Left ventricle myocardium inferior (tissue), 1 donor: ENCODE data around the gene RGS7. TPM values are rescaled to one million over a fixed set of nuclear protein-coding genes. Genes with fewer than 3 reads are reported as not detected.

Experiments
- DNase-seq: peaks from one replicate; pipeline ENCODE4 v3.0.0-alpha.2; 2020
- H3K27ac ChIP-seq: fragments of 200-600 bp; replicated peaks from 2 replicates; pipeline ENCODE4 v1.8.0; 2021
- H3K27me3 ChIP-seq: fragments of 200-600 bp; 2 replicates; pipeline ENCODE4 v1.8.0; 2021; ENCODE audit warnings: low read depth
- H3K36me3 ChIP-seq: fragments of 200-600 bp; 2 replicates; pipeline ENCODE4 v1.8.0; 2021
- H3K4me1 ChIP-seq: fragments of 200-600 bp; 2 replicates; pipeline ENCODE4 v1.8.0; 2021
- H3K4me3 ChIP-seq: fragments of 200-600 bp; 2 replicates; pipeline ENCODE4 v1.8.0; 2021; ENCODE audit warnings: mild to moderate bottlenecking, moderate library complexity
- H3K9me3 ChIP-seq: fragments of 200-600 bp; replicated peaks from 2 replicates; pipeline ENCODE4 v1.8.0; 2021
- intact Hi-C: fragments of 100-400 bp; cut with micrococcal nuclease; formaldehyde crosslinking; loops from one replicate; pipeline ENCODE4 v1.11.0; 2022
- total RNA-seq: library from RNA; stranded (reverse); fragmentation: NEBNext Ultra II Directional; extraction: Animal tissue kit (Norgen Biotek cat#: 25700); gene quantifications from one replicate; pipeline ENCODE4 v1.2.1, GENCODE V29; 2021
- TF ChIP-seq, protein P1 (sequence below): fragments of 200-600 bp; IDR thresholded peaks from 2 replicates; pipeline ENCODE4 v1.8.0; 2021; ENCODE audit warnings: antibody characterized with exemption, mild to moderate bottlenecking, borderline replicate concordance
- donor health status: DM: no; HTN: yes; CAD: no; lungs with severe emphysema.

RGS7 gene
- total RNA-seq, 1 donor from 2014 or later, result not detected

GRCh38 chr1:240813720-240814119, 543.3 kb downstream of the RGS7 start:
- intact Hi-C loops, result no loop called here
- H3K36me3 ChIP-seq, result no peaks in the 10 kb centered on the region
- no peak for DNase-seq
- TF ChIP-seq, protein P1, sequence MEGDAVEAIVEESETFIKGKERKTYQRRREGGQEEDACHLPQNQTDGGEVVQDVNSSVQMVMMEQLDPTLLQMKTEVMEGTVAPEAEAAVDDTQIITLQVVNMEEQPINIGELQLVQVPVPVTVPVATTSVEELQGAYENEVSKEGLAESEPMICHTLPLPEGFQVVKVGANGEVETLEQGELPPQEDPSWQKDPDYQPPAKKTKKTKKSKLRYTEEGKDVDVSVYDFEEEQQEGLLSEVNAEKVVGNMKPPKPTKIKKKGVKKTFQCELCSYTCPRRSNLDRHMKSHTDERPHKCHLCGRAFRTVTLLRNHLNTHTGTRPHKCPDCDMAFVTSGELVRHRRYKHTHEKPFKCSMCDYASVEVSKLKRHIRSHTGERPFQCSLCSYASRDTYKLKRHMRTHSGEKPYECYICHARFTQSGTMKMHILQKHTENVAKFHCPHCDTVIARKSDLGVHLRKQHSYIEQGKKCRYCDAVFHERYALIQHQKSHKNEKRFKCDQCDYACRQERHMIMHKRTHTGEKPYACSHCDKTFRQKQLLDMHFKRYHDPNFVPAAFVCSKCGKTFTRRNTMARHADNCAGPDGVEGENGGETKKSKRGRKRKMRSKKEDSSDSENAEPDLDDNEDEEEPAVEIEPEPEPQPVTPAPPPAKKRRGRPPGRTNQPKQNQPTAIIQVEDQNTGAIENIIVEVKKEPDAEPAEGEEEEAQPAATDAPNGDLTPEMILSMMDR, result no peak
- H3K4me1 ChIP-seq, result no peaks in the 10 kb centered on the region
- no peak overlapping the region for H3K4me3 ChIP-seq
- H3K27me3 ChIP-seq, result no peaks in the 10 kb centered on the region
- no peaks in the 10 kb centered on the region for H3K9me3 ChIP-seq
- H3K27ac ChIP-seq, result no peak overlapping the region

DNA sequence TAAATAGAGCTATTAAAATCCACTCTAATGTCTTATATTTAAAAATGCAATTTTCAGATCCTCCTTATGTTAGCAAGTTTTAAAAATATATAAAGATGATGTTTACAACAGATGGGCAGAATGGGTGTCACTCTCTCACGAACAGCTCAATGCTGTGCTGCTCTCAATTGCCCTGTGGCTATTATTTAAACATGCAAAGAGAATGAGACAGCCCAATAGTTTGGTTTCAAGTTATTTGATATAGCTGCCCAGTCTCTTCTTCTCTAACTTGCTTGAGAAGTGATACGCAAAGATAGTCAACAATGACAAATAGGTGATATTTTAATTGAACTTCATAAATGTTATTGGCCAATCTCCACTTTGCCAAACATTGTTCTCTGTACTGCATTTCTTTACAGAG, 545.7 kb downstream of the RGS7 start:
- no peak for DNase-seq
- Histone ChIP-seq H3K27ac (no peak overlapping the region), H3K27me3 (no peaks in the 10 kb centered on the region), H3K4me1 (no peaks in the 10 kb centered on the region), H3K36me3 (no peaks in the 10 kb centered on the region), H3K9me3 (no peaks in the 10 kb centered on the region), H3K4me3 (no peak overlapping the region)
- intact Hi-C loops, result no loop called here
- TF ChIP-seq, protein P1, result no peak

GRCh38 chr1:240808381-240808780, 548.6 kb downstream of the RGS7 start:
- Histone ChIP-seq H3K9me3 (no peaks in the 10 kb centered on the region), H3K27ac (no peak overlapping the region), H3K4me3 (no peak overlapping the region), H3K27me3 (no peaks in the 10 kb centered on the region), H3K36me3 (no peaks in the 10 kb centered on the region), H3K4me1 (no peaks in the 10 kb centered on the region)
- no peak for DNase-seq
- intact Hi-C loops, result loop anchor here (10.0 kb wide), 1 partner anchor 64 kb away; no protein-coding TSS in a partner anchor
- TF ChIP-seq, protein P1, result no peak

- Histone ChIP-seq H3K36me3 (no peaks in the 10 kb centered on the region), H3K4me3 (no peak overlapping the region), H3K4me1 (no peaks in the 10 kb centered on the region), H3K9me3 (no peaks in the 10 kb centered on the region), H3K27me3 (no peaks in the 10 kb centered on the region), H3K27ac (no peak overlapping the region)
- intact Hi-C loops, result loop anchor here (10.0 kb wide), 1 partner anchor 61 kb away; no protein-coding TSS in a partner anchor
- no peak for DNase-seq
- TF ChIP-seq, protein P1, result no peak
Observed at GRCh38 chr1:240806200-240806745, 550.7 kb downstream of the RGS7 start.

DNA sequence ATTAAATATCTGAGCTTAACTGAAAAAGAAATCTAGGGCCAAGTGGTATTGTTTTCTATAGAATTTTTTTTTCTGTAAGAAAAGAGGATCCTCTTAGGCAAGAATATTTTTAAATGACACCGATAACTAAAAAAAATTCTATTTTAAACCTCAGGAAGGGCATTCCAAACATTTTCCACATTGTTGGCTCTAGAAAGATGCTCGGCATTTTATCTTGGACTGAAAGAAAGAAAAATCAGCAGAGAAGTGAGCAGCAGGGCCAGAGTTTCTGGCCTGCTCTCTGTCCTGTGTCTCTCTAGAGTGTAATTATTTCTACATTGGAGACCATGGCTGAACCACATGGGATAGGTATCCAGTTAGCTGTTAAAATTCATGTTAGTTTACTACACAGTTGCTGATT, 552.5 kb downstream of the RGS7 start:
- Histone ChIP-seq H3K27ac (no peak overlapping the region), H3K36me3 (no peaks in the 10 kb centered on the region), H3K27me3 (no peaks in the 10 kb centered on the region), H3K4me3 (no peak overlapping the region), H3K4me1 (no peaks in the 10 kb centered on the region), H3K9me3 (no peaks in the 10 kb centered on the region)
- intact Hi-C loops, result loop anchor here (10.0 kb wide), 1 partner anchor 60 kb away; no protein-coding TSS in a partner anchor
- DNase-seq, result no peak
- TF ChIP-seq, protein P1, result no peak
